H1 (cell line): Measurements from ENCODE around the gene PARP14.

Source experiments
- CTCF ChIP-seq, 3 experiments: IDR thresholded peaks; 1 replicate in 2 of 3; 2 replicates in 1 of 3; pipeline versions ENCODE4 v1.5.1 to v1.6.1; 2011; ENCODE audit warnings: low read length in 3 of 3, mild to moderate bottlenecking in 3 of 3, inconsistent platforms in 2 of 3, low read depth in 1 of 3, moderate library complexity in 1 of 3; ENCODE audit not compliant: insufficient read depth in 1 of 3; ENCODE audit errors: control extremely low read depth in 1 of 3
- SUZ12 ChIP-seq: fragments of 200-600 bp; sonication (generic); IDR thresholded peaks from 2 replicates; pipeline ENCODE4 v1.6.1; 2012; ENCODE audit warnings: mild to moderate bottlenecking, inconsistent platforms, low read length, moderate library complexity, mixed read lengths
- TCF12 ChIP-seq: IDR thresholded peaks from 2 replicates; pipeline ENCODE4 v1.6.1; 2011; ENCODE audit warnings: low read depth, mild to moderate bottlenecking, low read length
- ZNF274 ChIP-seq: IDR thresholded peaks from 2 replicates; pipeline ENCODE4 v1.7.0; 2012; ENCODE audit warnings: low read length, borderline replicate concordance; ENCODE audit errors: extremely low read depth

GRCh38 chr3:122777563-122777962, 96.9 kb downstream of the PARP14 start:
- TF ChIP-seq SUZ12 (no peak), TCF12 (no peak), CTCF (IDR thresholded peaks at IDR 0.05; ENCODE audit: control extremely low read depth in 1 of 3, insufficient read depth in 1 of 3, low read depth in 1 of 3, low read length in 3 of 3) (no peak), ZNF274 (no peak)
